Right hindlimb (tissue), 1 donor: ENCODE data around the gene SS18L1.

Source experiments
- DNase-seq: peaks from one replicate; pipeline ENCODE4 v3.0.0-alpha.2; 2018

Gene SS18L1

DNA sequence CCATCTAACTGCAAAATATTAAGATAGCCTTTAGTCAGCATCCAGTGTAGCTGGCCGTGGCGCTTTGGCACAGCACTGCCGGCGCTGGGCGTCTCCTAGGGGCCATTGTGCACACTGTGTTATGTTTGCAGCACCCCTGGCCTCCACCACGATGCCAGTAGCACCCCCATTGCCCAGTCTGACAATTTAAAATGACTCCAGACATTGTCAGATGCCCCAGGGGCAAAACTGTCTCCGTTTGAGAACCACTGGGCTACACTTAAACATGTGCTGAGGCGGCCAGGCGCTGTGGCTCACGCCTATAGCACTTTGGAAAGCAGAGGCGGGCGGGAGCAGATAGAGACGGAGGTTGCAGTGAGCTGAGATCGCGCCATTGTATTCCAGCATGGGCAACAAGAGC, 33.3 kb downstream of the SS18L1 start:
- DNase-seq: no peak

DNA sequence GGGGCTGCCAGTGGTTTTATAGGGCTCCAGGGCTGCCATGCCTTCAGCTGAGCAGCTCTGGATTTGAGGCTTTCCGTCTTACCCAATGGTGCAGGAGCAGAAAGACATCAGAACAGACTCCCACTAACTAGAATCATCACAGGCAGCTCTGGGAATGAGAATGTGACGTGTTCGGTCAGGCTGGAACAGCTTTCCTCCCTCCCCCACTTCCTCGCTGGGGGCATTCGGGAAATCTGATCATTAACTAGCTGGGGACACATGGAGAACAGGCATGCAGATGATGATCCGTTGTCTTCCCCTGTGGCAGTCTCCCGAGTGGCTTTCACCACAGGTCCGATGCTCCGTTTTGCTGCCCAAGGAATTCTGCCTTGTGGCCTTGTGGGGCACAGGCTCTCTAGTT, 33.7 kb downstream of the SS18L1 start:
- DNase-seq: no peak

DNA sequence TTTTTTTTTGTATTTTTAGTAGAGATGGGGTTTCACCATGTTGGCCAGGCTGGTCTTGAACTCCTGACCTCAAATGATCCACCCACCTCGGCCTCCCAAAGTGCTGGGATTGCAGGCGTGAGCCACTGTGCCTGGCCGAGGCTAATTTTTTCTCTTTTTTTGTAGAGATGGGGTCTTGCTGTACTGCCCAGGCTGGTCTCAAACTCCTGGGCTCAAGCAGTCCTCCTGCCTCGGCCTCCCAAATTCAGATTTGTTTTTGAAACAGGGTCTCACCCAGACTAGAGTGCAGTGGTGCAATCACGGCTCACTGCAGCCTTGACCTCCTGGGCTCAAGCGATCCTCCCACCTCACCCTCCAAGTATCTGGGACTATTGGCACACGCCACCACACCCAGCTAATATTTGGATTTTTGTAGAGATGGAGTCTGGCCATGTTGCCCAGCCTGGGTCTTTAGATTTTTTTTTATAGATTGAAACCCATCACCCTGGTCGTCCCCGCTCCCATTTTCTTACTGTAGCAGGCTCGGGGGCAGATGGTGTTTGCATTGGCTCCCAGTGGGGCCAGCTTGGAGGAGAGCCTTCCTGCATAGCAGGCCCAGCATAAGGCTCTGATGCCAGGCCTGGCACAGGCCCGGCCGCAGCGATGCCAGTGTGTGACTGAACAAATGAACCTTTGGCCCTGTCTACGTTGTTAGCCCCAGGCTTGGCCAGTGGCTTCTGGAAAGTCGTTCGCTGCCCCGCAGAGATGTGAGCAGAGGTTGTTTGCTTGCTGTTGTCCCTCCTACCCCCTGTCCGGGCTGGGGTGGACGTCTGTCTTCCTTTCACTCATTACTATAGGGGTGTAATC, 35.0 kb downstream of the SS18L1 start:
- DNase-seq: no peak

DNA sequence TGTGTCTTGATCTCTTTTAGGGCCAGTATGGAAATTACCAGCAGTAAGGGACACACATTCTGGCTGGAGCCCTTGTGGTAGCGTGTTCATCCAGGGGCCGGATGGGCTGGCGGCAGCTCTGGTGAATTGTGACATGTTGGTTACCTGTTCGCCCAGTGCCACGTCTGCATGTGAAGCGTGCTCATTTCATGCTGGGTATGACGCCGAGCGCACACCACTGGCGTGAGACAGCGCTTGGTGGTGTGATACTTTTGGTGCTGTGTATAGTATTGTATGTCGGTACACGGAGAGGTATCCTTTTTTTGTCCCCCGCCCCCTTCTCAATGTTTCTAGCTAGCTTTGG, 35.6 kb downstream of the SS18L1 start:
- DNase-seq: no peak

DNA sequence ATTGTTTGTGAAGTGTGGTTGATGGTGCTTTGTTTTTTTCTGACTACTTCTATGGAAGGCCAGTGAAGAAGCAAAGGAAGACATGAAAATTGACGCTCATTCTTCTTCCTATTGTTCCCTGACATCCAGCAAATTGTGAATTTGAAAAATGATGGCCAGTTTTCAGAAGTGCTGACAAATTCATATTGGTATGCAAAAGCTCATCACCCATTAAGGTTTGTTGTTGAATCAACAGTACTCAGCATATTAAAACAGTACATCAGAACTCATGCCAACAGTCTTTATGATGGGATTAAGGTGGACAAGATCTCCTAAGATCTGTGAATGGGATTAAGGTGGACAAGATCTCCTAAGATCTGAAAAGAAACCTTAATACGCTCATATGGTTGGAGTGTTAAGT, 38.2 kb downstream of the SS18L1 start:
- DNase-seq: no peak

DNA sequence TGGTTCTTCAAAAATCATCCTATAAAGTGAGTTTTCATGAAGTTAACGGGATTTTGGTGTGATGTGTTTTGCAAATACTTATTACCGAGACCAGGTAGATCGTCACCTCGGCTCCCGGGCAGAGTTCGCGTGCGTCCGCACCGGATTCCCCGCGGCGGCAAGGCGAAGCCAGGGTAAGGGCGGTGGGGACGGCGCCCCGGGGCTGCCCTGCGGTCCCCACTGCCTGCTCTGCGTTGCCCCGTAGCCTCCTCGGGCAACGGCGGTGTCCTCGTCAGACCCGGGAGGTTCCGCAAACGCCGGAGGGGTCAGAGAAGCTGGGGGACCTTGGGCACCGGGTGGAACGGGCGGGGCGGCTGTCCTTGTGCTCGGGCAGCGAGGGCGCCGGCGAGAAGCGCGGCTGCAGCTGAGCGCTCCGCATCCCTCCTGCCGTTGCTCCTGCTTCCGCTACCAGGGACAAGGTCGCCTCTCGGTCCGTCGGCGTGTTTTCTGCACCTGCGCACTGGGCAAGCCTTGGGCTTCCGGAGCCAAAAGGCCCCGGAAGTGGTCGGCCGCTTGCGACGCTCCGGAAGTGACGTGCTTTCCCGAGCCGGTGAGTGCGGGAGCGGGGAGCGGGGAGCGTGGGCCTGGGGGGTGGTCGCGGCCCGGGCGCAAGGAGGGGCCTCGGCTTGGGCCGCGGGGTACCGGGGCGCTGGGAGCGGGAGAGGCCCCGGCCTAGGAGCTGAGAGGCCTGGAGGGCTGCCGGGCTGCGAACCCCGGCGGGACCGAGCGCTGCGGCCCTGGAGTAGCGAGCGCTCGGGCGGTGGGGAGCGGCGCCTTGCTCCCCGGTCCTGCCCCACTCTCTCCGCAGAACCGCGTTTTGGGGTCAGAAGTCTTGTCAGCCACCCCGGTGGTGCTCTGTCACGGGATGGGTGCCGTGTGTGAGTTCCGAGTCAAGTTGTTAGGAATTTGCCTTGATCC, 39.2 kb downstream of the SS18L1 start, which contains the start of gene MTG2:
Gene MTG2 (plus strand): TSS at position 560 of the 957 bp plus-strand sequence. CDS start 10,393 bp downstream, outside the sequence.
- DNase-seq: peak; percentile 96

DNA sequence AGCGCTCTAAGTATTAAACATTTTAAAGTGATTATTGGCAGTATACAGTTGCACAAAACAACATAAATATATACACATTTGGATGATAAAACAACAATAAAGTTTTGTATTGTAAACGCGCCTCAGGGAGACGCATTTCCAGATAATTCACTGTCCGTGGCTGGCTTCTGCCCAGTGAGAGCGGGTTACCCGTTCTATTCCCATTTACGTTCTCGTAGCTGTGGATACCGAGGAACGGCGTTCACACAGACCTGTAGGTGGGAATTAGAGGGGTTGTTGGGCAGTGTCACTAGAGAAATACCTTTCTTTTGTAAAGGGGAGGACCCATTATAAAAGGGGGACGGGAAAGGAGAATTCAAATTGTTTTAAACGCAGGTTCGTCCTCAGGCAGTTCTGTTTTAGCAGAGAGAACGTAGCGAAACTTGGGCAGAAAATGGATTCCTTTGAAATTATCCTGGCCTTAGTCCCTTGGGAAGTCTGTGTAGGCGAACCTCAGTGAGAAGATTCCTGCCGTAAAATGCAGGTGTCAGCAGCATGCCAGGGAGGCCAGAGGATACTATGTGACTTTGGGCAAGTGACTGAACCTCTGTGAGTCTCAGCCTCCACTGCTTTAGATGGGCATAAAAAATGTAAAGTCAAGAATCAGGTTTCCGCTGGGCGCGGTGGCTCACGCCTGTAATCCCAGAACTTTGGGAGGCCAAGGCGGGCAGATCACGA, 40.0 kb downstream of the SS18L1 start:
- DNase-seq: no peak

DNA sequence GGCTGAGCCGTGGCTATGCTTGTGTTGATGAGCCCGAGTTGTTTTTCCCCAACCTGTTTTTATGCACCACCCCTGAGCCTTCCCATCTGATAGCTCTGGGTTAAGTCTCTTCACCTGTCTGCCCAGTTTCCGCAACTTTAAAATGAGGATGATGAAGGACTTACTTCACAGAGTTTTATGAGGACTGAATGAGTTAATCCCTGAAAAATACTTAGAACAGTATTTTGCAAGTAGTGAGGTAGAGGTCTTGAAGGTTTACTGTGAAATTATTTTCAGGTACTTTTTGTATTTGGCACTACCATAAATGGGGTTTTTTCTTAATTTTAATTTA, 42.5 kb downstream of the SS18L1 start:
- no peak for DNase-seq

DNA sequence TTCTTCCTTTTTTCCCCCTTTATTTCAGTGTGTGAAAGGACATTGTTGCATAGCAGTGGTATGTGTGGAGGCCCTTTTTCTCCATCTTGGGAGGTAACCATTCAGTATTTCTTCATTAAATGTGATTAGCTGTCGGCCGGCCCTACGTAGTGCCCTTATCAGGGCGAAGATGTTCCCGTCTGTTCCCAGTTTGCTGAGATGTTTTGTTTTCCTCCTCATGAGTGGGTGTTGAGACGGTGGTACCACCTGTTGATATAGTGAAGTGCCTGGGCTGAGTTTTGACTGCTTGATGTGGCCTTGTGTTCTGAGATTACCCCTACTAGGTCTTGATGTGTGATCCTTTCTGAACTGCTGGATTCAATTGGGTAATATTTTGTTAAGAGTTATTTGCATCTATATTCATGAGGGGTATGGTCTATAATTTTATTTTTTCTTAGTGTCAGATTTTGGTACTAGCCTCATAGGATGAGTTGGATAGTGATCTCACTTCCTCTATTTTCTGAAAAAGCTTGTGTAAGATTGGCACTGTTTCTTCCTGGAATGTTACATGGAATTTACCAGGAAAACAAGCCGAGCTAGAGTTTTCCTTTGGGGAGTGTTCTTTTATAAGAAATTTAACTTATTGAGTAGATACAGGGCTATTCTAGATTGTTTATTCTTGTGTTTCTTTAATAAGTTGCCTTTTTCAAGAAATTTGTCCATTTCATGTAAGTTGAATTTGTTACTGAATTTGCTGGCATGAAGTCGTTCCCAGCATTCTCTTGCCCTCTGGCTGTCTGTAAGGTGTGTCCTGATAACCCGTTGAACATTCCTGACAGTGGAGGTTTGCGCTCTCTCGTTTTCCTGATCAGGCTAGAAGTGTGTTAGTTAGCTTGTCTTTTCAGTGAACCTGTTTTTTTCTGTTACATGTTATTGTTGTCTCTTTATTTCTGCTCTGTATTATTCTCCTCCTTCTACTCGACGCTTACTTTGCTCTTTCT, 43.6 kb downstream of the SS18L1 start:
- DNase-seq: no peak

DNA sequence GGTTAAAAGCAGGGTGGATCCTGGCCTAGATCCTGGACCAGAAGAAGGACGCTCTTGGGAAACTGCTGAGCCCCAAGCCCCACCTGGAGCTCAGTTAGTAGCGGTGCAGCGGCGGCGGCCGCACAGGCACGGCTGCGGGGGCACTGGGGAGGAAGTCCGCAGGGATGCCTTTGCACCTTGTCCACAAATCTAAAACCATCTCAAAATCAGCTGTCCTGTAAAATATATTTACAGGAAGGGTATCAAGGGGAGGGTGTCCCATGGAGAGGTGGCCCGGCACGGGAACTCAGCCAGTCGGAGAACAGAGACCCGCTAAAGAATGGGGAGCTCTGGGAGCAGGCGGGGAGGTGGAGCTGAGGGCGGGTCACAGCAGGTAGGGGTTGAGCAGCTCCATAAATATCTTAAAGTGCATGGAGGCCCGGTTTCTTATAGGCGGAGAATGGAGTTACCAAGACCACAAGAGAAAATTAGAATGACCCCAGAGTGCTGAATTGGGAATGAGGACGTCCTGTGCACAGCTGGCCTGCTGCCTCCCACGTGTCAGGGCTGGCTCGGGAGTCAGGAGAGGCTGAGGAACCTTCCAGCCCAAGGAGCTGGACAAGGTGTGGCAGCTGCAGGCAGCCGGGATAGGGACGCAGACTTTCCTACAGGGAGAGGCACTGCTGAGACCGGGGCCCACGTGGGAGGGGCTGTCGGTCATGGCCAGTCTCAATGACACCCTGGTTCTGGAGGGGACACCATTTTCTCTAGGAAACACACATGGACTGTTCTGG, 47.3 kb downstream of the SS18L1 start:
- DNase-seq: no peak

DNA sequence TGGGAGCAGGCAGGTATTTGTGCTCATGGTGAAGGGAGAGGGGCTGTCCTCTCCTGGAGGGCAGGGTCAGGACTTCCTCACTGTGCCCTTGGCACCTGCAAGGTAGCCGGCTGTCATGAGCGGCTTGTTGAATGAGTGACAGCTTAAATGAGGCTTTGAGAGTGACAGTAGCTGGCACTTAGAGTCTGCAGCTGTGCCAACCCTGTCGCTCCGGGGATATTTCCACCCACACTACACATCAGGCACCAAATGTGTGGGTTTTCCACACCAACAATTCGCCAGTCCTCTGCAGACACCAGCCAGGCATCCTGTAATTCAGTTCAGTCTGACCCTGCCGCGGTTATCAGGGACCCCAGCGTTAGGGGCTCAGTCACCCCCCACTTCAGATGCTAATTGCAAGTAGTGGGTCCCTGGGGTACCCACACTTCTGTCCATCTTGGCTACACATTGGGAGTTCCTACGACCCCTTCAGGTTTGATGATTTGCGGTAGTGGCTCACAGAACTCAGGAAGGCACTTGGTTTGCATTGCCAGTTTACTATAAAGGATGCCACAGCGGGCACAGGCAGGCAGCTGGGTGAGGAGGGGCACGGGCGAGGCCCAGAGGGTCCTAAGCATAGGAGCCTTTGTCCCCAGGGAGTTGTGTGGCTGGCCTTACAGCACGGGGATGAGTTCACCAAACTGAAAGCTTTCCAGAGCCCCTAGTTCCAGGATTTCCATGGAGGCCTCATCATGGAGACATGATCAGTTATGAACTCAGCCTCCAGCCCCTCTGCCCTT, 48.4 kb downstream of the SS18L1 start:
- DNase-seq: no peak

DNA sequence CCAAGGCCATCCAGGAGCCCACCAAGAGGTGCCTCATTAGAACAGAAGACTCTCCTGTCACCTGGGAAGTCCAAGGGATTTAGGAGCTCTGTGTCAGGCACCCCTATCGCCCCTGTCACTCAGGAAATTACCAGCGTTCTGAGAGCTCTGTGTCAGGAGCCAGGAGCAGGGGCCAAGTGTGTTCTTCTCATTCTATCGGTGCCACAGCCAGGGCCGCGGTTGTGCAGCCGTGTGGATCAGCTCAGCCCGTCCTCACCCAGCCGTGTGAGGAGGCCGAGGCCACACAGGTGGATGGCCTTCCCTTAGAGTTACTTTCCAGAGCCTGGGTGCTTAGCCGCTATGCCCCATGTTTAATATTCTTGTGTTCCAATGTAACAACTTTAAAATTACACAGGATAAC, 49.1 kb downstream of the SS18L1 start:
- DNase-seq: no peak

DNA sequence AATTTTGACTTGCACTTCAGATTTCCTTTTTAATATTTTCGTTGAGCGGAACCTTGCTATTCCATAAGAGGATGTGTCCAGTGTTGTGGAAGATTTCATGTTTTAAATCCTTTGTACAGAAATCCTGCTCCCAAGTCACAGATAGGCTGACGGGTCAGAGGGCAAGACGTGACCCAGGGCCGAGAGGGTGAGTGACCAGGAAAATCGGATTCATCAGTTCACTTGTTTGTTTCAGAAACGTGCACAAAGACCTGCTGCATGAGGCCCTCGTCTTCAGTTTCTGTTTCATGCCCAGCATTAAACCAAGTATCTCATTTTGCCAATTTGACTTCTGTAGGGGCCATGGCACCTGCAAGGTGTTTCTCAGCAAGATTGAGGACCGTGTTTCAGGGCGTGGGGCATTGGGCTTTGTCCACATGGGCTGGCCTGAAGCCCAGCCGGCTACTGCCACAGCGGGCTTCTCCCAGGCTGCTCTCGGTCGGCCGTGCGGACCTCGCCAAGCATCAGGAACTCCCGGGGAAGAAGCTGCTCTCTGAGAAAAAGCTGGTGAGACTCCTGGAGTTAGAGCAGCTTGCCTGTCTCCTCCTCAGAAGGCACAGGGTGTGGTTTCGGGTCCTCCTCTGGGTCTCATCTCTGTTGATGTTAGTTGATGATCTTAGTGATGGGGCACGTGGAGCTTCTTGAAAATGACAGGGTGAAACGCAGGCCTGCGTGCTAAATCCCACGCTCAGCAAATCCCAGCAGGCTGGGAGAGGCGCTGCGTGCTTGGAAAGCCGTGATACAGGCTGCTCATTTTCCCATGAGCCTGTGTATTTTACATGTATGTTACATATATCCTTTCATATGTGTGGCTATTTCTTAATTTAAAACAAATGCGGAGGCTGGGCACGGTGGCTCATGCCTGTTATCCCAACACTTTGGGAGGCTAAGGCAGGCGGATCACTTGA, 49.8 kb downstream of the SS18L1 start:
- no peak for DNase-seq

DNA sequence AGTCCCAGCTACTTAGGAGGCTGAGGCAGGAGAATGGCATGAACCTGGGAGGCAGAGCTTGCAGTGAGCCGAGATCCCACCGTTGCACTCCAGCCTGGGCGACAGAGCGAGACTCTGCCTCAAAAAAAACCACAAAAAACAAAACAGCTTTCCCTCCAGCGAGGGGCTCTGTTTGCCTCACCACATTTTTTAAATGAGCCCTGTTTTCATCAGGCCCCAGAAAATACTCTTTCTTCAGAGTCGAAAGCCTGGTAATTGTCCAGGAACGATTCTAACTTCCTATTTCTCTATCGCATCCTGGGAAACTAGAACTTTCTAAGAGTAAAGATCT, 51.5 kb downstream of the SS18L1 start:
- DNase-seq: no peak

DNA sequence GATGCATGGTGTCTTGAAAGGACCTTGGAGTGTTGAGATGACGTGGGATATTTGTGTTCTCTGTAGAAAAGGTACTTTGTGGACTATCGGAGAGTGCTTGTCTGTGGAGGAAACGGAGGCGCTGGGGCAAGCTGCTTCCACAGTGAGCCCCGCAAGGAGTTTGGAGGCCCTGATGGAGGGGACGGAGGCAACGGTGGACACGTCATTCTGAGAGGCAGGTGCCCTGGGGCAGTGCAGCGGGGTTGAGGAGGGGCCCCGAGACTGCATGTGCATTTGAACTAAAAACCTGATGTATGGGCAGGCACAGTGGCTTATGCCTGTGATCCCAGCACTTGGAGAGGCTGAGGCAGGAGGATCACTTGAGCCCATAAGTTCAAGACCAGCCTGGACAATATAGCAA, 52.2 kb downstream of the SS18L1 start:
- DNase-seq: no peak

DNA sequence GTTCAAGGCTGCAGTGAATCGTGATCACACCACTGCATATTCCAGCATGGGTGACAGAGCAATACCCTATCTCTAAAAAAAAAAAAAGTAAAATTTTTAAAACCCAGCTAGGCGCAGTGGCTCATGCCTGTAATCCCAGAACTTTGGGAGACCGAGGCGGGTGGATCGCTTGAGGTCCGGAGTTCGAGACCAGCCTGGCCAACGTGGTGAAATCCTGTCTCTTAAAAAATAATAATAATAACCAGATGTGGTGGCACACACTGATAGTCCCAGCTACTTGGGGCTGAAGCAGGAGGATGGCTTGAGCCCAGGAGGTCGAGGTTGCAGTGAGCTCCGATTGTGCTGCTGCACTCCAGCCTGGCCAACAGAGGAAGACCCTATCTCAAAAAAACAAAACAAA, 52.7 kb downstream of the SS18L1 start:
- DNase-seq: no peak

DNA sequence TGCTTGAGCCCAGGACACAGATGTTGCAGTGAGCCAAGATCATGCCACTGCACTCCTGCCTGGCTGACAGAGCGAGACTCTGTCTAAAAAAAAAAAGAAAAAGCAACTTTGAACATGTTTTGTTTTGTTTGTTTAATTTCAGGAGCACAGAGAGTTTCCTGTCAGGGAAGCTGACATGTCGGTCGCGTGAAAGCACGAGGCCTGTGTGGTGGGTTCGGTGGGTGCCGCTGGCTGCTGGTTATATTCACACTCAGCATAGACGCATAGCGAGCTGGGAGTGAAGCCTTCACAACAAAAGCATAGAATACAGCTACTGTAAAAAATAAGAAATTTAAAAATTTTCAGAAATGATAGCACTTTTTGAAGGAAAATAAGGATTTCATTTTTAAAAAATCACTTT, 53.7 kb downstream of the SS18L1 start:
- DNase-seq: no peak

DNA sequence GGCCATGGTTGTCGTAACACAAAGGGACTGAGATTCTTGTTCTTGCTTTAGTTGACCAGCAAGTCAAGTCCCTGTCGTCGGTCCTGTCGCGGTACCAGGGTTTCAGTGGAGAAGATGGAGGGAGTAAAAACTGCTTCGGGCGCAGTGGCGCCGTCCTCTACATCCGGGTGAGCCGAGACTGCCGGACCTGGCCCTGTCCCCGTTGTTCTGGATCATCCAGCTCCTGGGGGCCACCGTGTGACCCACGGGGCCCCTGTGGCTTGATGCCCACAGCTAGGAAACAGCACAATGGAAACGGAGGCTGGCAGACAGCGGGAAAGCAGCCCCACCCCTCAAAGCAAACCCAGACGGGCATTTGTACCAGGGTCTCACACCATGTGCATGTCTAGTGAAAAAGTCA, 54.2 kb downstream of the SS18L1 start:
- DNase-seq: no peak

DNA sequence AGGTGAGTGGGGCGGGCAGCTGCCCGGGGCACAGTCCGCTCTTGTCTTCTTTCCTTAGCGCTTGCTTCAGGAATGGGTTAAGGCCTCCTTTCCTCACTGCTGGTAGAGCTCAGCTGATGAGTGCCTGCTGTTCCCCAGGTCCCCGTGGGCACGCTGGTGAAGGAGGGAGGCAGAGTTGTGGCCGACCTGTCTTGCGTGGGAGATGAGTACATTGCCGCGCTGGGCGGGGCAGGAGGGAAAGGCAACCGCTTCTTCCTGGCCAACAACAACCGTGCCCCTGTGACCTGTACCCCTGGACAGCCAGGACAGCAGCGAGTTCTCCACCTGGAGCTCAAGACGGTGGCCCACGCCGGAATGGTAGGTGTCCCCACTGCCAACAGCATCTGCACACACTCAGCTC, 54.9 kb downstream of the SS18L1 start:
- no peak for DNase-seq

DNA sequence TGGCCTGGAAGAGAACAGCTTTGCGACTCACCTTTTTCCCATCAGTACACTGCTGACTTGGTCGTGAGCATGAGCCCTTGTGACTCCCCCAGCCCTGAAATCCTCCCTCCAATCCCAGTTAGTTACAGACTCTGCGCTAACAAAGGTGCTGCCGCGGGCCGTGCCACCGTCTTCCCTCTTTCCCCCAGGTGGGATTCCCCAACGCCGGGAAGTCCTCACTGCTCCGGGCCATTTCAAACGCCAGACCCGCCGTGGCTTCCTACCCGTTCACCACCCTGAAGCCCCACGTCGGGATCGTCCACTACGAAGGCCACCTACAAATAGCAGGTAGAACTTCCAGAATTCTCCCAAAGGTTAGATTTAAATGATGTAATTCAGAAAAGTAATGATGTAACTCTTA, 55.4 kb downstream of the SS18L1 start:
- DNase-seq: no peak
